ENCODE results near the gene SNX14. TPM values are rescaled to one million over a fixed set of nuclear protein-coding genes. Genes with fewer than 3 reads are reported as not detected.

Gene SNX14
- total RNA-seq, 1 experiment from 2014 or later, result 84.8 TPM

- intact Hi-C loops (cut with micrococcal nuclease), result no loop called here
- TF ChIP-seq ATF3 (IDR thresholded peaks at IDR 0.05) (no peak), REST (IDR thresholded peaks at IDR 0.05; ENCODE audit: low read depth) (no peak), ZNF274 (IDR thresholded peaks at IDR 0.05; ENCODE audit: low read depth, low read length) (no peak), CBX3 (IDR thresholded peaks at IDR 0.05; ENCODE audit: low read depth) (no peak), SRF (IDR thresholded peaks at IDR 0.05; ENCODE audit: low read depth) (no peak), TCF7L2 (IDR thresholded peaks at IDR 0.05; ENCODE audit: borderline replicate concordance, extremely low read depth, insufficient read depth, insufficient read length) (no peak), EGR1 (IDR thresholded peaks at IDR 0.05; ENCODE audit: low read depth) (no peak), YY1 (IDR thresholded peaks at IDR 0.05; ENCODE audit: extremely low read depth, insufficient replicate concordance, low read depth, low read length) (no peak), SP1 (IDR thresholded peaks at IDR 0.05; ENCODE audit: low read depth) (no peak), JUND (IDR thresholded peaks at IDR 0.05) (no peak), EZH2 (IDR thresholded peaks at IDR 0.05) (no peak)
- RAD21 ChIA-PET (ENCODE audit: low non-redundant PET in 1 of 2, low total read pairs in 2 of 2, uncharacterized antibody in 2 of 2, unreplicated experiment in 2 of 2), result no interaction called here
- H3K27me3 ChIP-seq (ENCODE audit: insufficient read depth, low read length), result no peaks in the 10 kb centered on the region
- H3K4me2 ChIP-seq (ENCODE audit: low read length), result no peak overlapping the region
- ATAC-seq (no peak), DNase-seq (ENCODE audit: low read depth, low spot score) (no peak)
- H3K4me1 ChIP-seq (ENCODE audit: control insufficient read depth in 1 of 2, insufficient read depth in 2 of 2, low read length in 2 of 2), result peaks cover 5 to 33% of the 10 kb centered on the region in 2 experiments
- CTCF ChIA-PET, result interaction anchor here (0.7 to 2.9 kb wide), 2 partner anchors 35 to 123 kb away, joined by 3 to 13 read pairs; partner anchors contain the start of gene NT5E
- no peaks in the 10 kb centered on the region for H3K9me2 ChIP-seq (ENCODE audit: insufficient read depth)
- no peak overlapping the region for H3K9ac ChIP-seq (ENCODE audit: low read length)
- no peak overlapping the region for H3K4me3 ChIP-seq (replicated peaks in 1 of 2; ENCODE audit: low read depth in 1 of 2, low read length in 2 of 2)
- H2AFZ ChIP-seq (ENCODE audit: low read depth, low read length, poor library complexity, severe bottlenecking), result no peak overlapping the region
- no TSS peak for BruUV-seq (replicated peaks)
- POLR2A ChIA-PET, result no interaction called here
- no peaks in the 10 kb centered on the region for H3K79me2 ChIP-seq (ENCODE audit: insufficient read depth, low read length)
- H3K36me3 ChIP-seq (ENCODE audit: control insufficient read depth in 1 of 2, insufficient read depth in 2 of 2, low read length in 2 of 2), result peaks cover 0 to 7% of the 10 kb centered on the region in 2 experiments; a peak in 1 of 4 replicates
- no peaks in the 10 kb centered on the region for H4K20me1 ChIP-seq (ENCODE audit: insufficient read depth)
- no peak overlapping the region for H3K27ac ChIP-seq (ENCODE audit: low read depth, low read length)
- H3K9me3 ChIP-seq (ENCODE audit: control insufficient read depth in 1 of 2, insufficient read depth in 1 of 2, low read depth in 1 of 2, low read length in 2 of 2), result no peaks in the 10 kb centered on the region
These were observed 108.7 kb downstream of the SNX14 start for GRCh38 chr6:85484948-85485347.
